ENCODE results near the gene CHGA. TPM values are rescaled to one million over a fixed set of nuclear protein-coding genes. Genes with fewer than 3 reads are reported as not detected.

Gene CHGA
- total and polyA plus RNA-seq, 2 of the 13 experiments (the other 11 are each of a cell fraction or from before 2014, with no cell fraction given) = not detected

DNA sequence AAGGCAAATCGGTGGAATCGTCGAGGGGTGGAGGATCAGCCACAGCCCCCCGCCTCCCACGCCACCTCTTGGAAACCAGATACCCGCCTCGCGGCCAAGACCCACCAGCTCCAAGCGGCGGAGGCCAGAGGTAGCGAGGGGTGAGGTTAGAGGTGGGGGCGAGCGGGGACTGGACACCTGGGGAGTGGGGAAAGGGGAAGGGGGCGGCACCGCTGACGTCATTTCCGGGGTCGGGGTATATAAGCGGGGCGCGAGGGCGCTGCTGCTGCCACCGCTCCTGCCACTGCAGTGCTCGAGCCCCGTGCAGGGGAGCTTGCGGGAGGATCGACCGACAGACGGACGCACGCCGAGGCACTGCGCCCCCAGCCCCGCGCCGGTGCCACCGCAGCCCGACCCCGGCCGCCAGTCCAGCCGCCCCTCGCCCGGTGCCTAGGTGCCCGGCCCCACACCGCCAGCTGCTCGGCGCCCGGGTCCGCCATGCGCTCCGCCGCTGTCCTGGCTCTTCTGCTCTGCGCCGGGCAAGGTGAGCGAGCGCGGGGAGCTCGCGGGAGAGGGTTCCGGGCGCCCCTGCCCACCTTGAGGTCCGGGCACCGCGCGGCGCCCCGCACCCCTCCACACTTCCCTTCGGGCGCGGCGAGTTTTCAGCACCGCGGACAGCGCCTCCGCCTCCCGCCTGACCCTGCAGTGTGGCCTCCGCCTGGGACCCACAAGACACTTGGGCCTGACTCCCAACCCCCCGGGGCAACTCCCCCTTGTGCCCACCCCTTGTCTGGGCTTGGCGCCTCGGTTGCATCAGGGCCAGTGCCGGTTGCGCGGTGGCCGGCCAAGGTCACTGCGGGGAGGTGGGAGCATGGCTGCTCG lies at the start of gene CHGA (continued):
- 0 out of 2 replicates have a peak, but pooled peaks have one; percentile 40 for TF ChIP-seq ZNF878 (CRISPR knock-in tag; IDR thresholded peaks at IDR 0.05)
- TF ChIP-seq, protein P1, sequence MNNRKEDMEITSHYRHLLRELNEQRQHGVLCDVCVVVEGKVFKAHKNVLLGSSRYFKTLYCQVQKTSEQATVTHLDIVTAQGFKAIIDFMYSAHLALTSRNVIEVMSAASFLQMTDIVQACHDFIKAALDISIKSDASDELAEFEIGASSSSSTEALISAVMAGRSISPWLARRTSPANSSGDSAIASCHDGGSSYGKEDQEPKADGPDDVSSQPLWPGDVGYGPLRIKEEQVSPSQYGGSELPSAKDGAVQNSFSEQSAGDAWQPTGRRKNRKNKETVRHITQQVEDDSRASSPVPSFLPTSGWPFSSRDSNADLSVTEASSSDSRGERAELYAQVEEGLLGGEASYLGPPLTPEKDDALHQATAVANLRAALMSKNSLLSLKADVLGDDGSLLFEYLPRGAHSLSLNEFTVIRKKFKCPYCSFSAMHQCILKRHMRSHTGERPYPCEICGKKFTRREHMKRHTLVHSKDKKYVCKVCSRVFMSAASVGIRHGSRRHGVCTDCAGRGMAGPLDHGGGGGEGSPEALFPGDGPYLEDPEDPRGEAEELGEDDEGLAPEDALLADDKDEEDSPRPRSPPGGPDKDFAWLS (CRISPR knock-in tag; IDR thresholded peaks at IDR 0.05; ENCODE audit: borderline replicate concordance) = no peak
- no peak for TF ChIP-seq TP53 (CRISPR knock-in tag; conservative IDR thresholded peaks at IDR 0.05)
- 0 out of 2 replicates have a peak, but pooled peaks have one; percentile 50 for TF ChIP-seq CBFB (CRISPR knock-in tag; IDR thresholded peaks at IDR 0.05)
- peak; percentile 56; the same call in 1 of the 2 replicates for TF ChIP-seq ZNF556 (CRISPR knock-in tag; IDR thresholded peaks at IDR 0.05; ENCODE audit: borderline replicate concordance)
- TF ChIP-seq ZNF33A (CRISPR knock-in tag; IDR thresholded peaks at IDR 0.05; ENCODE audit: borderline replicate concordance) = no peak
- TF ChIP-seq ZSCAN31 (CRISPR knock-in tag; IDR thresholded peaks at IDR 0.05; ENCODE audit: low read depth) = peak; percentile 76; the same call in 1 of the 2 replicates
- TF ChIP-seq MEF2D (CRISPR knock-in tag; IDR thresholded peaks at IDR 0.05) = peak; percentile 81; the same call in 1 of the 2 replicates
- no peak for TF ChIP-seq RNF2 (conservative IDR thresholded peaks at IDR 0.05; ENCODE audit: low read depth)
- no peak for TF ChIP-seq SETDB1 (CRISPR knock-in tag; IDR thresholded peaks at IDR 0.05; ENCODE audit: borderline replicate concordance)
- TF ChIP-seq FOXA3 (CRISPR knock-in tag; IDR thresholded peaks at IDR 0.05) = peak; percentile 58
- TF ChIP-seq MEIS2 (CRISPR knock-in tag; IDR thresholded peaks at IDR 0.05) = peak; percentile 96
- TF ChIP-seq, protein P2, sequence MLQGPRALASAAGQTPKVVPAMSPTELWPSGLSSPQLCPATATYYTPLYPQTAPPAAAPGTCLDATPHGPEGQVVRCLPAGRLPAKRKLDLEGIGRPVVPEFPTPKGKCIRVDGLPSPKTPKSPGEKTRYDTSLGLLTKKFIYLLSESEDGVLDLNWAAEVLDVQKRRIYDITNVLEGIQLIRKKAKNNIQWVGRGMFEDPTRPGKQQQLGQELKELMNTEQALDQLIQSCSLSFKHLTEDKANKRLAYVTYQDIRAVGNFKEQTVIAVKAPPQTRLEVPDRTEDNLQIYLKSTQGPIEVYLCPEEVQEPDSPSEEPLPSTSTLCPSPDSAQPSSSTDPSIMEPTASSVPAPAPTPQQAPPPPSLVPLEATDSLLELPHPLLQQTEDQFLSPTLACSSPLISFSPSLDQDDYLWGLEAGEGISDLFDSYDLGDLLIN (CRISPR knock-in tag; IDR thresholded peaks at IDR 0.05; ENCODE audit: borderline replicate concordance) = peak; percentile 80; the same call in 1 of the 2 replicates
- TF ChIP-seq SMARCE1 (IDR thresholded peaks at IDR 0.05; ENCODE audit: borderline replicate concordance) = no peak
- TF ChIP-seq, protein P3, sequence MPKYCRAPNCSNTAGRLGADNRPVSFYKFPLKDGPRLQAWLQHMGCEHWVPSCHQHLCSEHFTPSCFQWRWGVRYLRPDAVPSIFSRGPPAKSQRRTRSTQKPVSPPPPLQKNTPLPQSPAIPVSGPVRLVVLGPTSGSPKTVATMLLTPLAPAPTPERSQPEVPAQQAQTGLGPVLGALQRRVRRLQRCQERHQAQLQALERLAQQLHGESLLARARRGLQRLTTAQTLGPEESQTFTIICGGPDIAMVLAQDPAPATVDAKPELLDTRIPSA (CRISPR knock-in tag; IDR thresholded peaks at IDR 0.05; ENCODE audit: borderline replicate concordance) = peak; percentile 85; the same call in 1 of the 2 replicates
- TF ChIP-seq ZEB1 (IDR thresholded peaks at IDR 0.05; ENCODE audit: insufficient replicate concordance, low read depth) = no peak
- no peak for TF ChIP-seq ZNF496 (CRISPR knock-in tag; IDR thresholded peaks at IDR 0.05; ENCODE audit: insufficient replicate concordance)
- peak; percentile 43; the same call in 1 of the 2 replicates for TF ChIP-seq ZBTB21 (CRISPR knock-in tag; IDR thresholded peaks at IDR 0.05)
- TF ChIP-seq MIER3 (CRISPR knock-in tag; IDR thresholded peaks at IDR 0.05; ENCODE audit: borderline replicate concordance) = peak; percentile 81; the same call in 1 of the 2 replicates
- peak; percentile 68 for TF ChIP-seq ZNF547 (CRISPR knock-in tag; IDR thresholded peaks at IDR 0.05)
